Prostate gland (tissue), 2 donors: Measurements from ENCODE around the gene SULT1A3. TPM values are rescaled to one million over a fixed set of nuclear protein-coding genes. Genes with fewer than 3 reads are reported as not detected.
"Not testable (repeated sequence)": the region's sequence is repeated elsewhere in the genome, so short reads cannot be mapped to it uniquely, and the experiment has no call there.

Source experiments
- DNase-seq: peaks from one replicate; pipeline ENCODE4 v3.0.0-alpha.2; 2019; ENCODE audit warnings: low spot score
- H3K27ac ChIP-seq, 2 donors: fragments of 200-600 bp; sonication (generic); 2 replicates each; pipeline ENCODE4 v1.5.1; 2017 to 2019
- H3K27me3 ChIP-seq: fragments of 200-600 bp; sonication (generic); replicated peaks from 2 replicates; pipeline ENCODE4 v1.5.1; 2019; ENCODE audit not compliant: insufficient read depth
- H3K36me3 ChIP-seq, 2 donors: fragments of 200-600 bp; sonication (generic); 1 replicate in 1 of 2; 2 replicates in 1 of 2; pipeline versions ENCODE4 v1.5.1 to v1.8.1; 2017 to 2019
- H3K4me1 ChIP-seq: fragments of 200-600 bp; sonication (generic); replicated peaks from 2 replicates; pipeline ENCODE4 v1.5.1; 2019
- H3K4me3 ChIP-seq, 2 donors: fragments of 200-600 bp; sonication (generic); 2 replicates each; pipeline ENCODE4 v1.5.1; 2017 to 2019
- H3K9me3 ChIP-seq: fragments of 200-600 bp; sonication (generic); 2 replicates; pipeline ENCODE4 v1.5.1; 2017
- POLR2A ChIP-seq: fragments of 450-650 bp; IDR thresholded peaks from one replicate; pipeline ENCODE4 v1.6.1; 2016; ENCODE audit warnings: antibody characterized with exemption, mild to moderate bottlenecking
- POLR2AphosphoS5 ChIP-seq: sonication (generic); formaldehyde crosslinking; IDR thresholded peaks from one replicate; pipeline ENCODE4 v1.6.1; 2017; ENCODE audit warnings: antibody characterized with exemption
- WGBS: methylation state at CpG from one replicate; pipeline ENCODE4 v1.1.5; 2018; 5-methylcytosine and 5-hydroxymethylcytosine counted together
- intact Hi-C: fragments of 100-400 bp; cut with DNase I; formaldehyde crosslinking; loops from one replicate; pipeline ENCODE4 v1.14.2; 2022
- total RNA-seq, 2 donors: library from RNA; depleted of rRNA; stranded (reverse); fragments of >200 nt; gene quantifications; one replicate each; pipeline ENCODE4 v1.1.0, GENCODE V29; 2016
- TF ChIP-seq, protein P1 (sequence below), 4 experiments: fragments of 200-600 bp in 2 of 4; fragments of 450-650 bp in 2 of 4; sonication (generic) in 2 of 4; IDR thresholded peaks; 1 replicate in 3 of 4; 2 replicates in 1 of 4; pipeline ENCODE4 v1.5.1; 2016 to 2019; ENCODE audit warnings: antibody characterized with exemption in 4 of 4, mild to moderate bottlenecking in 2 of 4, moderate library complexity in 2 of 4

The SULT1A3 gene
- 10 to 100 TPM in 1 of 2 donors, 1 to 10 TPM in 1; 8.8 to 10.2 TPM for total RNA-seq

DNA sequence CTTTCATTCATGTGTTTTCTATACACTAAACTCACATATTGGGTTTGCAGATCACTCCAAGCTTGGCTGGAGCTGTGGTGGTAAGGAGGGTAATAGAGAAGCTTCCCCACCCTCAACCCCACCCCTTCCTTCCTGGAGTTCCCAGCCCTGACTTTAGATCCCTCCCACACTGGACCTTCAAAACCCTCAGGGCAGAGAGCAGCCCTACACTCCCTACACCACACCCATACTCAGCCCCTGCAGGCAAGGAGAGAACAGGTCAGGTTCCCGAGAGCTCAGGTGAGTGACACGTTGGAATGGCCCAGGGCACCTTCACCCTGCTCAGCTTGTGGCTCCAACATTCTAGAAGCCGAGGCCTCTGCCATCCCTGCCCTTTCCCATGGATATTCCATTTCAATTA, at the start of gene SULT1A3:
Gene SULT1A3, plus strand, starts transcription at position 207 of the 400 bp plus-strand sequence. CDS start 1,474 bp downstream, outside the sequence.
- H3K9me3 ChIP-seq, DNase-seq, H3K27me3 ChIP-seq, H3K27ac ChIP-seq, H3K36me3 ChIP-seq, H3K4me1 ChIP-seq, intact Hi-C loops, H3K4me3 ChIP-seq: not testable (repeated sequence)
- no CpG with 5 or more reads among the region's 3 CpGs for WGBS

DNA sequence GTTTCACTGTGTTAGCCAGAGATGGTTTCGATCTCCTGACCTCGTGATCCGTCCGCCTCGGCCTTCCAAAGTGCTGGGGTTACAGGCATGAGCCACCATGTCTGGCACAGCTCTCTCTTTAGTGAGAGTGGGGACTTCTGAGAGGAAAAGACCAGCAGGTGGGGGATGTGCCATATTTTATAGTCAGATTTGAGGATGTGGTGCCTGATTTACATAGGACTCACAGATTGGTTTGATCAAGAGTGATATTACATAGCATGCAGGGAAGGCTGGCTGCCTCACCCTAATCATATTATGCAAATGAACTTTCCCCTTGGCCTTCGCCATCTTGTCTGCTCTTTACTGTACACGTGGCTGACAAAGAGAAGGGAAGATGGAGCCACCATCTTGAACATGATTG, 48.0 kb upstream of the SULT1A3 start:
- 93% methylated on average over 7 of the region's 7 CpGs for WGBS
- H3K36me3 ChIP-seq = no peaks in the 10 kb centered on the region
- intact Hi-C loops = no loop called here

DNA sequence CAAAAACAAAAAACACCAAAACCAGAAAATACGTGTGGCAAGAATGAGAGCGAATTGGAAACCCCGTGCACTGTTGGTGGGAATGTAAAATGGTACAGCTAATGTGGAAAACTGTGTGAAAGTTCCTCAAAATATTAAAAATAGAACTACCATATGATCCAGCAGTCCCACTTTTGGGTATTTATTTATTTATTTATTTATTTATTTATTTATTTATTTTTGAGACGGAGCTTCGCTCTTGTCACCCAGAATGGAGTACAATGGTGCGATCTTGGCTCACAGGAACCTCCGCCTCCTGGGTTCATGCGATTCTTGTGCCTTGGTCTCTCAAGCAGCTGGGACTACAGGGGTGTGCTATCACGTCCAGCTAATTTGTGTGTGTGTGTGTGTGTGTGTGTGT, 46.5 kb upstream of the SULT1A3 start:
- H3K27me3 ChIP-seq = no peaks in the 10 kb centered on the region
- no peak for DNase-seq
- H3K27ac ChIP-seq = no peak overlapping the region
- no peak overlapping the region for H3K4me3 ChIP-seq
- H3K36me3 ChIP-seq = no peaks in the 10 kb centered on the region
- H3K9me3 ChIP-seq = no peaks in the 10 kb centered on the region
- intact Hi-C loops = no loop called here
- no peak for TF ChIP-seq POLR2A
- TF ChIP-seq, protein P1, sequence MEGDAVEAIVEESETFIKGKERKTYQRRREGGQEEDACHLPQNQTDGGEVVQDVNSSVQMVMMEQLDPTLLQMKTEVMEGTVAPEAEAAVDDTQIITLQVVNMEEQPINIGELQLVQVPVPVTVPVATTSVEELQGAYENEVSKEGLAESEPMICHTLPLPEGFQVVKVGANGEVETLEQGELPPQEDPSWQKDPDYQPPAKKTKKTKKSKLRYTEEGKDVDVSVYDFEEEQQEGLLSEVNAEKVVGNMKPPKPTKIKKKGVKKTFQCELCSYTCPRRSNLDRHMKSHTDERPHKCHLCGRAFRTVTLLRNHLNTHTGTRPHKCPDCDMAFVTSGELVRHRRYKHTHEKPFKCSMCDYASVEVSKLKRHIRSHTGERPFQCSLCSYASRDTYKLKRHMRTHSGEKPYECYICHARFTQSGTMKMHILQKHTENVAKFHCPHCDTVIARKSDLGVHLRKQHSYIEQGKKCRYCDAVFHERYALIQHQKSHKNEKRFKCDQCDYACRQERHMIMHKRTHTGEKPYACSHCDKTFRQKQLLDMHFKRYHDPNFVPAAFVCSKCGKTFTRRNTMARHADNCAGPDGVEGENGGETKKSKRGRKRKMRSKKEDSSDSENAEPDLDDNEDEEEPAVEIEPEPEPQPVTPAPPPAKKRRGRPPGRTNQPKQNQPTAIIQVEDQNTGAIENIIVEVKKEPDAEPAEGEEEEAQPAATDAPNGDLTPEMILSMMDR (IDR thresholded peaks at IDR 0.05) = no peak
- no peak for TF ChIP-seq POLR2AphosphoS5
- 97% methylated on average over 9 of the region's 9 CpGs for WGBS
- H3K4me1 ChIP-seq = no peaks in the 10 kb centered on the region

More for the DNA sequence above, 48.0 kb upstream of the SULT1A3 start:
- TF ChIP-seq POLR2AphosphoS5 = no peak
- TF ChIP-seq, protein P1 (IDR thresholded peaks at IDR 0.05) = no peak
- TF ChIP-seq POLR2A = no peak
- Histone ChIP-seq H3K4me3 (no peak overlapping the region), H3K4me1 (no peaks in the 10 kb centered on the region), H3K27ac (no peak overlapping the region), H3K9me3 (no peaks in the 10 kb centered on the region), H3K27me3 (no peaks in the 10 kb centered on the region)
- no peak for DNase-seq

DNA sequence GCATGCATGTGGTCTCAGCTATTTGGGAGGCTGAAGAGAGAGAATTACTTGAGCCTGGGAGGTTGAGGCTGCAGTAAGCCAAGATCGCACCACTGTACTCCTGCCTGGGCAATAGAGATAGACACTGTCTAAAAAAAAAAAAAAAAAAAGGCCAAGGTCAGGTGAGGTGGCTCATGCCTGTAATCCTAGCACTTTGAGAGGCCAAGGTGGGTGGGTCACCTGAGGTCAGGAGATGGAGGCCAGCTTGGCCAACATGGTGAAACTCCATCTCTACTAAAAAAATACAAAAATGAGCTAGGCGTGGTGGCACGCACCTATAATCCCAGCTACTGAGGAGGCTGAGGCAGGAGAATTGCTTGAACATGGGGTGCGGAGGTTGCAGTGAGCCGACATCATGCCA, 43.9 kb upstream of the SULT1A3 start:
- no peak for DNase-seq
- Histone ChIP-seq H3K9me3 (no peaks in the 10 kb centered on the region), H3K27me3 (no peaks in the 10 kb centered on the region), H3K27ac (no peak overlapping the region), H3K4me3 (no peak overlapping the region), H3K36me3 (no peaks in the 10 kb centered on the region), H3K4me1 (no peaks in the 10 kb centered on the region)
- intact Hi-C loops = no loop called here
- WGBS = 92% methylated on average over 5 of the region's 5 CpGs
- TF ChIP-seq, protein P1 (IDR thresholded peaks at IDR 0.05) = no peak
- TF ChIP-seq POLR2A (no peak), POLR2AphosphoS5 (no peak)

DNA sequence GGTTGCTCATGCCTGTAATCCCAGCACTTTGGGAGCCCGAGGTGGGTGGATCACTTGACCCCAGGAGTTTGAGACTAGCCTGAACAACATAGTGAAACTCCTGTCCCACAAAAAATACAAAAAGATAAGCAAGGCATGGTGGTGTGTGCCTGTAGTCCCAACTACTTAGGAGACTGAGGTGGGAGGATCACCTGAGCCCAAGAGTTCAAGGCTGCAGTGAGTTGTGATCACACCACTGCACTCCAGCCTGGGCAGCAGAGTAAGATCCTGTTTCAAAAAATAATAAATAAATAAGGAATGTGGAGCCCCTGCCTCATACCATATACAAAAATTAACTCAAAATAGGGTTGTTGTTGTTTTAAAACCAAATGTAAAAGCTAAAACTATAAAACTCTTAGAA, 41.8 kb upstream of the SULT1A3 start:
- Histone ChIP-seq H3K4me3 (no peak overlapping the region), H3K4me1 (no peaks in the 10 kb centered on the region), H3K9me3 (no peaks in the 10 kb centered on the region), H3K27ac (no peak overlapping the region), H3K27me3 (no peaks in the 10 kb centered on the region), H3K36me3 (no peaks in the 10 kb centered on the region)
- intact Hi-C loops = no loop called here
- no peak for DNase-seq
- 79% methylated on average over 1 of the region's 1 CpG for WGBS
- TF ChIP-seq POLR2AphosphoS5 = no peak
- TF ChIP-seq, protein P1 (IDR thresholded peaks at IDR 0.05) = no peak
- no peak for TF ChIP-seq POLR2A
